Mucosa of rectum (tissue), 2 donors: ENCODE data around the gene RGL1.

Experiments
- H3K27ac ChIP-seq, 2 donors: one replicate each; pipeline ENCODE4 v1.7.0; 2013; ENCODE audit warnings: inconsistent platforms in 2 of 2, low read depth in 2 of 2, low read length in 2 of 2
- H3K27me3 ChIP-seq, 2 donors: one replicate each; pipeline ENCODE4 v1.7.0; 2013; ENCODE audit warnings: low read length in 2 of 2; ENCODE audit not compliant: control insufficient read depth in 2 of 2, insufficient read depth in 2 of 2
- H3K36me3 ChIP-seq, 2 donors: one replicate each; pipeline ENCODE4 v1.7.0; 2013; ENCODE audit warnings: low read length in 2 of 2; ENCODE audit not compliant: control insufficient read depth in 2 of 2, insufficient read depth in 2 of 2
- H3K4me1 ChIP-seq, 2 donors: one replicate each; pipeline ENCODE4 v1.7.0; 2013; ENCODE audit warnings: low read length in 2 of 2, mild to moderate bottlenecking in 1 of 2; ENCODE audit not compliant: control insufficient read depth in 2 of 2, insufficient read depth in 2 of 2
- H3K4me3 ChIP-seq, 2 donors: one replicate each; pipeline ENCODE4 v1.7.0; 2013; ENCODE audit warnings: low read length in 2 of 2
- H3K9ac ChIP-seq, 2 donors: one replicate each; pipeline ENCODE4 v1.7.0; 2013; ENCODE audit warnings: low read length in 2 of 2, low read depth in 1 of 2, mild to moderate bottlenecking in 1 of 2
- H3K9me3 ChIP-seq, 2 donors: one replicate each; pipeline ENCODE4 v1.7.0; 2013; ENCODE audit warnings: low read length in 2 of 2; ENCODE audit not compliant: control insufficient read depth in 2 of 2
- donor health status: healthy.
- donor health status: Normal muscosa, but diverticular disease.

RGL1 gene

DNA sequence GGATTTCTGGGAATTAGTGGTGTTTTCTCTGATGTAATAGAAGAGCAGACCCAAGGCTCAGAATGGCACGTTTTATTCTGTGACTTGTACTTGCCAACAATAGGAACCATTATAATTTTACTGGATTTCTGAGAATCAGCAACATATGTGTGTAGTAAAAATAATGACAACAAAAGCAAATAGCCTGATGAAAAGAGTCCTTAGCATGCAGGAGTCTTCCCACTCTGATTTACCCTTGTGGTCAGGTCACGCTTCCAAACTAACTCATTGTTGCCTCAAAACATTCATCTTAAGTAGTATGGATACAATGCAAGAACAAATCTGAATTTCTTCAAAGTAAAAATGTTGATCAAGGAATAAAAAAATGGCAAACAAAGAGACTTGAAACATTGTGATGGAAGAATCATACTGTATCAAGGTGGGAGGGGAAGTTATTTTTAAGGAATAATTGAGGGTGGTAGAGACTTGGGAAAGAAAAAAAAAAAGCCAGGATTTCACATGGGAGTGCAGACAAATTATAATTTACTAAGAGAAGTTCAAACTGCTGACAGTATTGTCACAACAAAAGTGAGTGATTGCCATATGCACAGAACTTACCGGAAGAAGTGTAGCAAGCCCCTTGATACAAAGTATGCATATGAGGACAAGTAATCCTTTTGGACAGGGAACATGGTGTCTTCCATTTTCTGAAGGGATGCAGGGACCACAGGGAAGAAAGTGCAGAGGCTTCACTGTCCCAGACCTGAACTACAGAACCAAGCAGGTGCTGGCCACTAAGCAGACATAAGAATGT, 31.2 kb upstream of the RGL1 start:
- Histone ChIP-seq H3K27me3 (no peaks in the 10 kb centered on the region), H3K4me3 (no peak overlapping the region), H3K9me3 (peaks cover 3 to 8% of the 10 kb centered on the region in 2 donors), H3K9ac (no peak overlapping the region), H3K27ac (no peak overlapping the region), H3K36me3 (no peaks in the 10 kb centered on the region), H3K4me1 (no peaks in the 10 kb centered on the region)

DNA sequence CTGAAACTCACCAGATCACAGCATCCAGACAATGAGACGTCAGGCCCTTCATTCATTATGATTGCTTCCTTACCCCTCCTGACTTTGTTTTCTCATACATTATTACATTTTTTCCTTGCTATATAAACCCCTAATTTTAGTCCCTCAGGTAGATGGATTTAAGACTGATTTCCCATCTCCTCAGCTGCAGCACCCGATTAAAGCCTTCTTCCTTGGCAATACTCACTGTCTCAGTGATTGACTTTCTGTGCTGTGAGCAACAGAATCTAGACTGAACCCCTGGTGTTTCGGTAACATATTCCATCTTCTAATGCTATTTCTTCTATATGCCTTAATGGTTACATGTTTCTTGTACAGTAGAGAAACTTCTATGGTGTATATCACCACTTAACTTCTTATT, 30.0 kb upstream of the RGL1 start:
- Histone ChIP-seq H3K27me3 (no peaks in the 10 kb centered on the region), H3K9ac (no peak overlapping the region), H3K27ac (no peak overlapping the region), H3K36me3 (no peaks in the 10 kb centered on the region), H3K9me3 (peaks cover 3 to 8% of the 10 kb centered on the region in 2 donors), H3K4me1 (no peaks in the 10 kb centered on the region), H3K4me3 (no peak overlapping the region)

DNA sequence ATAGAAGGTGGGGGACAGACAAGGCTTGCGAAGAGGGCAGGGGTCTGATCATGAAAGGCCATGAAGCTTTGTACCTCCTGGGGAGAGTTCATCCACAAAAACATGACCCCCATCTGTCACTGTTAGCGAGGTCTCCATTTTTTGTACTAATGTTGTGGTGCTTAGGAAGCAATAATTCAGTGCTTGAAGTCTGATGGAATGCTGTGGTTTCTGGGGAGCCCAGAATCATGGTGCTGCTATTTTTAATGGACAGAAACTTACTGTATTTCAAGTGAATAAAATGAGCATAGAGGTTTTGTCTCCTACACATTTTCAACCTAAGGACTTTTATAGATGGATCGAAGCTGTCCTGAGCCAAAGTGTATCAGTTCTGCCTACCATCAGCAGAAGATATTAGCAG, 28.2 kb upstream of the RGL1 start:
- no peak overlapping the region for H3K9ac ChIP-seq
- no peak overlapping the region for H3K27ac ChIP-seq
- H3K36me3 ChIP-seq, result no peaks in the 10 kb centered on the region
- H3K27me3 ChIP-seq, result no peaks in the 10 kb centered on the region
- H3K9me3 ChIP-seq, result no peaks in the 10 kb centered on the region
- H3K4me3 ChIP-seq, result no peak overlapping the region
- H3K4me1 ChIP-seq, result no peaks in the 10 kb centered on the region

GRCh38 chr1:183777328-183777727, 27.6 kb upstream of the RGL1 start:
- no peaks in the 10 kb centered on the region for H3K27me3 ChIP-seq
- H3K27ac ChIP-seq, result no peak overlapping the region
- no peaks in the 10 kb centered on the region for H3K36me3 ChIP-seq
- no peak overlapping the region for H3K4me3 ChIP-seq
- H3K9me3 ChIP-seq, result no peaks in the 10 kb centered on the region
- no peaks in the 10 kb centered on the region for H3K4me1 ChIP-seq
- no peak overlapping the region for H3K9ac ChIP-seq

GRCh38 chr1:183778045-183778444, 26.9 kb upstream of the RGL1 start:
- no peaks in the 10 kb centered on the region for H3K9me3 ChIP-seq
- H3K4me1 ChIP-seq, result no peaks in the 10 kb centered on the region
- H3K9ac ChIP-seq, result no peak overlapping the region
- no peaks in the 10 kb centered on the region for H3K27me3 ChIP-seq
- H3K27ac ChIP-seq, result no peak overlapping the region
- no peaks in the 10 kb centered on the region for H3K36me3 ChIP-seq
- no peak overlapping the region for H3K4me3 ChIP-seq

- no peak overlapping the region for H3K9ac ChIP-seq
- H3K9me3 ChIP-seq, result no peaks in the 10 kb centered on the region
- H3K4me3 ChIP-seq, result no peak overlapping the region
- no peaks in the 10 kb centered on the region for H3K36me3 ChIP-seq
- H3K27me3 ChIP-seq, result no peaks in the 10 kb centered on the region
- H3K27ac ChIP-seq, result no peak overlapping the region
- no peaks in the 10 kb centered on the region for H3K4me1 ChIP-seq
Observed at GRCh38 chr1:183778568-183779433, 26.1 kb upstream of the RGL1 start.

DNA sequence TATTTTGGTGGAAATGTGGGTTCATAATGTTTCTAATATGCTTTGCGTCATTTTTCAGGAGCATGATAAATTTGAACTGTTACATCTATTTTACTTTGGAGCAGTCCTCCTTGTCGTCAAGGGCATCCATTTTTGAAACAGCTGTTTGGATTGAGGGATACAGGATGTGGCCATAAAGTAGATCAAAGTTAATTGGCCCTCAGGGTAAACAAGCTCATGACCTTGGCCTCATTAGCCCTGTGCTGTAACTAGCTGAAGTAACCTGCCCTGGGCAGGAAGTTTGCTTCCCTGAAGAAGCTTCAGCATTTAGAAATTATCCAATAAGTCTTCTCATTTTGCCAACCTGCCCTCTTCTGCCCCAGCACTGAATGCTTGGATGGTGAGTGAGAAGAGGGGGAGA, 24.8 kb upstream of the RGL1 start:
- H3K9me3 ChIP-seq, result no peaks in the 10 kb centered on the region
- H3K36me3 ChIP-seq, result no peaks in the 10 kb centered on the region
- H3K4me1 ChIP-seq, result peaks cover 0 to 3% of the 10 kb centered on the region in 2 donors
- H3K4me3 ChIP-seq, result no peak overlapping the region
- H3K27me3 ChIP-seq, result no peaks in the 10 kb centered on the region
- no peak overlapping the region for H3K9ac ChIP-seq
- H3K27ac ChIP-seq, result no peak overlapping the region

- Histone ChIP-seq H3K4me3 (no peak overlapping the region), H3K9ac (no peak overlapping the region), H3K27ac (no peak overlapping the region), H3K9me3 (no peaks in the 10 kb centered on the region), H3K4me1 (peaks cover 0 to 3% of the 10 kb centered on the region in 2 donors), H3K27me3 (no peaks in the 10 kb centered on the region), H3K36me3 (no peaks in the 10 kb centered on the region)
Observed at GRCh38 chr1:183780757-183781156, 24.2 kb upstream of the RGL1 start.

DNA sequence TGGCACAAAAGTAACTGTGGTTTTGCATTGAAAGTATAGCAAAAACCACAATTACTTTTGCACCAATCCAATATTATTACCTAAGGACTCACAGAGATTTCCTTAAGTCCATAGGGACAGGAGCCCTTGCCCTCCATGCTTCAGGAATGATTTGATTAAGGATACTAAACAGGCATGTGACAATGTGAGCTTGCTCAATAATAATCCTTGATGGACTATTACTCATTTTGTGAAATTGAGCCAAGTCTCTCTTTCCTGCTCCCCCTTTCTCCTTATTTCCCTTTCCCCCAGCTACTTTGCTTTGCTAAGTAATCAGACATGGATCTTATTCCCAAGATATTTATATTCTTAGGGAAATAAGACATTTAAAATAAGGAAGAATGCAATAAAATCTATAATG, 21.6 kb upstream of the RGL1 start:
- H3K36me3 ChIP-seq, result no peaks in the 10 kb centered on the region
- no peaks in the 10 kb centered on the region for H3K9me3 ChIP-seq
- H3K9ac ChIP-seq, result no peak overlapping the region
- peaks cover 0 to 3% of the 10 kb centered on the region in 2 donors for H3K4me1 ChIP-seq
- no peaks in the 10 kb centered on the region for H3K27me3 ChIP-seq
- H3K27ac ChIP-seq, result no peak overlapping the region
- no peak overlapping the region for H3K4me3 ChIP-seq
